ENCODE results near the gene FCER1G. TPM values are rescaled to one million over a fixed set of nuclear protein-coding genes. Genes with fewer than 3 reads are reported as not detected.
A peak's percentile ranks its signal among the peaks of the same experiment; 100 is the strongest.

The FCER1G gene
- total and polyA plus RNA-seq, 9 of the 15 experiments (the other 6 are each of a cell fraction or from before 2014, with no cell fraction given): 0.15 to 0.69 (median 0.31) TPM; not detected in 2

DNA sequence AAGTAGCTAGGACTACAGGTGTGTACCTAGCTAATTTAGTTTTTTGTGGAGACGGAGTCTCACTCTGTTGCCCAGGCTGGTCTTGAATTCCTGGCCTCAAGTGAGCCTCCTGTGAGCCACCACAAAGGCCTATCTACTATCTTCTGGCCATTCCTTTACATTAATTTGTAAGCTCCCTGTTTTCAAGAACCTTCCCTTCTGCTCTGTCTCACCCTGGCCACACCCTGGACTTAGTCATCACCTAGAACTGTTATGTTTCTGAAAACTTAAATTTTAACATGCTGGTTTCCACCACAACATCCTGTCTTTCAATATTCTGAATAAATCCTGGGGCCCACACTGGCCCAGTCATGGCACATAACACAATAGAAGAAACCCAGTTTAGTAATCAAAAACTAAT, 32.9 kb upstream of the FCER1G start (continued):
- TF ChIP-seq, protein P1, sequence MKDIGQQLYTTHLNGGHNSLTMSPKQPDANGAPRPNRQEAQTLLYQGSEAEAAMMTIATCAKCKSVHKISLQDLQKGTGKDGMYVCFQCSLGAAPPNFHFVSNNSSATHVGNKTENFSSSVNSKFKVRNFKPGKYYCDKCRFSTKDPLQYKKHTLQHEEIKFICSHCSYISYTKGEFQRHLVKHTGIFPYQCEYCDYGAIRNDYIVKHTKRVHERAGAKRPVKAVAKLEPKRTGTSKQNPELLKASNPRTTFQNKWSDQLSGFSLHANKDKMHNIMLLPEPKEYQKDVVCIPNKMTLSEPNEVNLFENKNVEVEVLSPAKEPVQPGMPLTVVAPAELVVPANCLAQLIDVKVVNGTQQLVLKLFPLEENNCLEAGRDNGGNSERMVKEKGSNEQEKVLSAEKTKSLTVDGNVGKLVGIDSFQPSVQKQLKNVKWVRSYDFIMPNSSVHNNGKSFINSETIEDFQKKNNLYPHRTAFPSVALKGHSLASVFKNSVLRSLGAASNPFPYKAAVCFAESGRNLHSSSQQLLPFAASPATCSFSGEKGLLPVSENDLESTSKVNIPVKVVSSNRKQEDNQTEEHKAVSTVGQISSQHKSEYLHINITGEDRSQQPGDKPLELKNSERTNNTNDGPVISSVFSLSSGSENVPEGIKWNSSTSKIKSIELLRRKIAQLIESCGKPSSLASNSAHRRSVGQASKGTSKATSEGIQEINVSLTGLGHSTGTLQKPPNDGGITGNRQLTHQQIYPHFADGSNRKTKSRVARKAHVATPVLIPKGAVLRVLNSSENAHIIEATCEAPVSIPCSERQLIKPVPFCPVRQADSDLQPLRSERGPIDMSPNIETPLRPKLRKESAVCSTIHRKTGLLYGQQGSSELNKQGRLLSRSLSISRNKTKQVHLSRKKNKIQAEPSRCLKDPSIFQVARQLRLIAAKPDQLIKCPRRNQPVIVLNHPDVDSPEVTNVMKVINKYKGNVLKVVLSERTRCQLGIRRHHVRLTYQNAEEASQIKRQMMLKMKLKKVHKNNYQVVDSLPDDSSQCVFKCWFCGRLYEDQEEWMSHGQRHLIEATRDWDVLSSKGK (CRISPR knock-in tag; IDR thresholded peaks at IDR 0.05): no peak
- TF ChIP-seq TSC22D4 (tag; IDR thresholded peaks at IDR 0.05) (no peak), ZNF707 (CRISPR knock-in tag; conservative IDR thresholded peaks at IDR 0.05) (no peak), NFXL1 (CRISPR knock-in tag; IDR thresholded peaks at IDR 0.05) (no peak), ZNF140 (CRISPR knock-in tag; IDR thresholded peaks at IDR 0.05) (no peak), ZNF124 (CRISPR knock-in tag; IDR thresholded peaks at IDR 0.05) (no peak)

DNA sequence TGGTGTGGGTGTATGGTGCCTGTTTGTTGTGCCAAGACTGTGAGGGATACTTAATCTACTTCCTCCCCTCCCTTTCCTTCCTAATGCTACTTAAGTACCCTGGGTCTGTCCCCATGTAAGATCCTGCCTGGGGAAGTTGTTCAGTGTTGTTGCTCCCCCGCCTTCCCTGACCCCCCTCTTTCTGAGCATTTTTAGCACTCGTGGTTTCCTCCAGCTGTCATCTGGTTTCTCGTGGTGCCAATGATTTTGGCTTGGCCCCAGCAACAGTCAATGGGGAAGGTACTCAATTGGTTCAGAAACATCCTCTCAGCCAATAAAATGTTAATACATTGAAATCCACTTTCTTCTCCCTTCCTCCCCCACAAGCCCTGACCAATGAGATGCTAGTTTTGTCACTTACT, 29.8 kb upstream of the FCER1G start:
- no TSS peak for BruUV-seq (replicated peaks)
- no peak overlapping the region for H3K27ac ChIP-seq (ENCODE audit: extremely low read depth, low read depth, low read length)
- CTCF ChIA-PET (ENCODE audit: low intra/inter-chr PET ratio): no interaction called here
- WGBS (ENCODE audit: insufficient coverage, low coverage, missing lambda C conversion rate): 11% methylated on average over 3 of the region's 3 CpGs
- in situ Hi-C loops (cut with MboI): no loop called here
- FAIRE-seq (no peak), ATAC-seq (no peak; the same call in 2 of the 3 replicates), DNase-seq (ENCODE audit: extremely low read depth in 1 of 4, low spot score in 3 of 4) (peak in 2 of 4 experiments; percentile 38 to 59)
- H2AFZ ChIP-seq (ENCODE audit: low read depth, low read length): peak overlapping the region; percentile 76
- no peaks in the 10 kb centered on the region for H3K9me1 ChIP-seq (ENCODE audit: control insufficient read depth, insufficient read depth, low read length)
- no peaks in the 10 kb centered on the region for H3K27me3 ChIP-seq (ENCODE audit: control insufficient read depth in 2 of 2, insufficient read depth in 2 of 2, low read length in 2 of 2)
- H3K4me1 ChIP-seq (replicated peaks in 1 of 2; ENCODE audit: control insufficient read depth in 2 of 2, insufficient read depth in 2 of 2, low read length in 2 of 2): peaks cover 20 to 38% of the 10 kb centered on the region in 2 experiments
- no peak overlapping the region for H3K9ac ChIP-seq (ENCODE audit: insufficient read depth in 1 of 2, low read depth in 2 of 2, low read length in 2 of 2)
- H3K36me3 ChIP-seq (ENCODE audit: control insufficient read depth, insufficient read depth, low read length): no peaks in the 10 kb centered on the region
- no peaks in the 10 kb centered on the region for H3K9me3 ChIP-seq (replicated peaks; ENCODE audit: control insufficient read depth, insufficient read depth, low read depth, low read length)
- no peak overlapping the region for H3K4me3 ChIP-seq
- intact Hi-C loops (cut with micrococcal nuclease): no loop called here
- no peaks in the 10 kb centered on the region for H3K79me2 ChIP-seq (ENCODE audit: control insufficient read depth, insufficient read depth, low read length)
- no peak overlapping the region for H3K4me2 ChIP-seq (ENCODE audit: insufficient read depth, low read length)
- POLR2A ChIA-PET: no interaction called here
- H4K20me1 ChIP-seq (replicated peaks; ENCODE audit: control insufficient read depth, insufficient read depth, low read length): no peaks in the 10 kb centered on the region
- TF ChIP-seq RHOXF2B (CRISPR knock-in tag; conservative IDR thresholded peaks at IDR 0.05): no peak
- TF ChIP-seq, protein P2, sequence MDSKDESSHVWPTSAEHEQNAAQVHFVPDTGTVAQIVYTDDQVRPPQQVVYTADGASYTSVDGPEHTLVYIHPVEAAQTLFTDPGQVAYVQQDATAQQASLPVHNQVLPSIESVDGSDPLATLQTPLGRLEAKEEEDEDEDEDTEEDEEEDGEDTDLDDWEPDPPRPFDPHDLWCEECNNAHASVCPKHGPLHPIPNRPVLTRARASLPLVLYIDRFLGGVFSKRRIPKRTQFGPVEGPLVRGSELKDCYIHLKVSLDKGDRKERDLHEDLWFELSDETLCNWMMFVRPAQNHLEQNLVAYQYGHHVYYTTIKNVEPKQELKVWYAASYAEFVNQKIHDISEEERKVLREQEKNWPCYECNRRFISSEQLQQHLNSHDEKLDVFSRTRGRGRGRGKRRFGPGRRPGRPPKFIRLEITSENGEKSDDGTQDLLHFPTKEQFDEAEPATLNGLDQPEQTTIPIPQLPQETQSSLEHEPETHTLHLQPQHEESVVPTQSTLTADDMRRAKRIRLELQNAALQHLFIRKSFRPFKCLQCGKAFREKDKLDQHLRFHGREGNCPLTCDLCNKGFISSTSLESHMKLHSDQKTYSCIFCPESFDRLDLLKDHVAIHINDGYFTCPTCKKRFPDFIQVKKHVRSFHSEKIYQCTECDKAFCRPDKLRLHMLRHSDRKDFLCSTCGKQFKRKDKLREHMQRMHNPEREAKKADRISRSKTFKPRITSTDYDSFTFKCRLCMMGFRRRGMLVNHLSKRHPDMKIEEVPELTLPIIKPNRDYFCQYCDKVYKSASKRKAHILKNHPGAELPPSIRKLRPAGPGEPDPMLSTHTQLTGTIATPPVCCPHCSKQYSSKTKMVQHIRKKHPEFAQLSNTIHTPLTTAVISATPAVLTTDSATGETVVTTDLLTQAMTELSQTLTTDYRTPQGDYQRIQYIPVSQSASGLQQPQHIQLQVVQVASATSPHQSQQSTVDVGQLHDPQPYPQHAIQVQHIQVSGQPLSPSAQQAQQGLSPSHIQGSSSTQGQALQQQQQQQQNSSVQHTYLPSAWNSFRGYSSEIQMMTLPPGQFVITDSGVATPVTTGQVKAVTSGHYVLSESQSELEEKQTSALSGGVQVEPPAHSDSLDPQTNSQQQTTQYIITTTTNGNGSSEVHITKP (IDR thresholded peaks at IDR 0.05; ENCODE audit: partially characterized antibody): peak; percentile 90
- TF ChIP-seq, protein P3, sequence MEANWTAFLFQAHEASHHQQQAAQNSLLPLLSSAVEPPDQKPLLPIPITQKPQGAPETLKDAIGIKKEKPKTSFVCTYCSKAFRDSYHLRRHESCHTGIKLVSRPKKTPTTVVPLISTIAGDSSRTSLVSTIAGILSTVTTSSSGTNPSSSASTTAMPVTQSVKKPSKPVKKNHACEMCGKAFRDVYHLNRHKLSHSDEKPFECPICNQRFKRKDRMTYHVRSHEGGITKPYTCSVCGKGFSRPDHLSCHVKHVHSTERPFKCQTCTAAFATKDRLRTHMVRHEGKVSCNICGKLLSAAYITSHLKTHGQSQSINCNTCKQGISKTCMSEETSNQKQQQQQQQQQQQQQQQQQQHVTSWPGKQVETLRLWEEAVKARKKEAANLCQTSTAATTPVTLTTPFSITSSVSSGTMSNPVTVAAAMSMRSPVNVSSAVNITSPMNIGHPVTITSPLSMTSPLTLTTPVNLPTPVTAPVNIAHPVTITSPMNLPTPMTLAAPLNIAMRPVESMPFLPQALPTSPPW (CRISPR knock-in tag; IDR thresholded peaks at IDR 0.05): peak; percentile 91
- TF ChIP-seq ETV1 (tag; conservative IDR thresholded peaks at IDR 0.05; ENCODE audit: low read depth): peak; percentile 20; the same call in 1 of the 2 replicates
